Vagina (tissue), 2 donors: Measurements from ENCODE around the gene LPP.

ENCODE experiments used
- POLR2A ChIP-seq, 2 donors: fragments of 450-650 bp; IDR thresholded peaks; one replicate each; pipeline ENCODE4 v1.6.1; 2017; ENCODE audit warnings: antibody characterized with exemption in 2 of 2, mild to moderate bottlenecking in 2 of 2, moderate library complexity in 2 of 2
- POLR2AphosphoS5 ChIP-seq, 2 donors: sonication (generic); formaldehyde crosslinking; IDR thresholded peaks; one replicate each; pipeline ENCODE4 v1.9.0; 2017; ENCODE audit warnings: antibody characterized with exemption in 2 of 2, mild to moderate bottlenecking in 2 of 2, low read depth in 1 of 2; ENCODE audit not compliant: insufficient read depth in 1 of 2
- TF ChIP-seq, protein P1 (sequence below), 3 experiments: fragments of 450-650 bp in 2 of 3; fragments of 200-600 bp in 1 of 3; sonication (generic) in 1 of 3; IDR thresholded peaks; one replicate each; pipeline ENCODE4 v1.5.1; 2017 to 2019; ENCODE audit warnings: antibody characterized with exemption in 3 of 3, mild to moderate bottlenecking in 2 of 3, moderate library complexity in 2 of 3

GRCh38 chr3:188168186-188168585 is 14.2 kb downstream of the LPP start:
- TF ChIP-seq, protein P1, sequence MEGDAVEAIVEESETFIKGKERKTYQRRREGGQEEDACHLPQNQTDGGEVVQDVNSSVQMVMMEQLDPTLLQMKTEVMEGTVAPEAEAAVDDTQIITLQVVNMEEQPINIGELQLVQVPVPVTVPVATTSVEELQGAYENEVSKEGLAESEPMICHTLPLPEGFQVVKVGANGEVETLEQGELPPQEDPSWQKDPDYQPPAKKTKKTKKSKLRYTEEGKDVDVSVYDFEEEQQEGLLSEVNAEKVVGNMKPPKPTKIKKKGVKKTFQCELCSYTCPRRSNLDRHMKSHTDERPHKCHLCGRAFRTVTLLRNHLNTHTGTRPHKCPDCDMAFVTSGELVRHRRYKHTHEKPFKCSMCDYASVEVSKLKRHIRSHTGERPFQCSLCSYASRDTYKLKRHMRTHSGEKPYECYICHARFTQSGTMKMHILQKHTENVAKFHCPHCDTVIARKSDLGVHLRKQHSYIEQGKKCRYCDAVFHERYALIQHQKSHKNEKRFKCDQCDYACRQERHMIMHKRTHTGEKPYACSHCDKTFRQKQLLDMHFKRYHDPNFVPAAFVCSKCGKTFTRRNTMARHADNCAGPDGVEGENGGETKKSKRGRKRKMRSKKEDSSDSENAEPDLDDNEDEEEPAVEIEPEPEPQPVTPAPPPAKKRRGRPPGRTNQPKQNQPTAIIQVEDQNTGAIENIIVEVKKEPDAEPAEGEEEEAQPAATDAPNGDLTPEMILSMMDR (IDR thresholded peaks at IDR 0.05): no peak
- no peak for TF ChIP-seq POLR2A (IDR thresholded peaks at IDR 0.05)
- no peak for TF ChIP-seq POLR2AphosphoS5 (IDR thresholded peaks at IDR 0.05; ENCODE audit: insufficient read depth in 1 of 2, low read depth in 1 of 2)
